Hepatocyte (in vitro differentiated cells): Measurements from ENCODE around the gene CLK3. TPM values are rescaled to one million over a fixed set of nuclear protein-coding genes. Genes with fewer than 3 reads are reported as not detected.

ENCODE experiments used
- DNase-seq: peaks from one replicate; pipeline ENCODE4 v3.0.0-alpha.2; 2016; ENCODE audit warnings: low spot score
- H2AFZ ChIP-seq: fragments of 200-600 bp; sonication (generic); 2 replicates; pipeline ENCODE4 v1.6.0; 2016; ENCODE audit warnings: antibody characterized with exemption, mild to moderate bottlenecking
- H3K27ac ChIP-seq: fragments of 200-600 bp; sonication (generic); 2 replicates; pipeline ENCODE4 v1.5.1; 2016; ENCODE audit warnings: mild to moderate bottlenecking
- H3K27me3 ChIP-seq: fragments of 200-600 bp; sonication (generic); 2 replicates; pipeline ENCODE4 v1.6.1; 2016
- H3K36me3 ChIP-seq: fragments of 200-600 bp; sonication (generic); replicated peaks from 2 replicates; pipeline ENCODE4 v1.5.1; 2016; ENCODE audit warnings: low read depth; ENCODE audit not compliant: insufficient read depth
- H3K4me1 ChIP-seq: fragments of 200-600 bp; sonication (generic); 2 replicates; pipeline ENCODE4 v1.5.1; 2016; ENCODE audit warnings: mild to moderate bottlenecking, moderate library complexity; ENCODE audit not compliant: insufficient read depth
- H3K4me2 ChIP-seq: fragments of 200-600 bp; sonication (generic); 2 replicates; pipeline ENCODE4 v1.6.0; 2016
- H3K4me3 ChIP-seq: fragments of 200-600 bp; sonication (generic); 2 replicates; pipeline ENCODE4 v1.5.1; 2016; ENCODE audit warnings: mild to moderate bottlenecking
- H3K79me2 ChIP-seq: fragments of 200-600 bp; sonication (generic); 2 replicates; pipeline ENCODE4 v1.6.0; 2017; ENCODE audit warnings: mild to moderate bottlenecking
- H3K9me2 ChIP-seq: fragments of 200-600 bp; sonication (generic); replicated peaks from 2 replicates; pipeline ENCODE4 v1.6.0; 2017; ENCODE audit warnings: mild to moderate bottlenecking; ENCODE audit not compliant: insufficient read depth
- H3K9me3 ChIP-seq: fragments of 200-600 bp; sonication (generic); 2 replicates; pipeline ENCODE4 v1.5.1; 2016; ENCODE audit warnings: low read depth, mild to moderate bottlenecking
- H4K20me1 ChIP-seq: fragments of 200-600 bp; sonication (generic); 2 replicates; pipeline ENCODE4 v1.6.0; 2016; ENCODE audit warnings: mild to moderate bottlenecking; ENCODE audit not compliant: insufficient read depth, poor library complexity, severe bottlenecking
- CTCF ChIP-seq: fragments of 200-600 bp; sonication (generic); IDR thresholded peaks from 2 replicates; pipeline ENCODE4 v1.5.1; 2016; ENCODE audit warnings: antibody characterized with exemption, mild to moderate bottlenecking; ENCODE audit not compliant: poor library complexity
- EZH2 ChIP-seq: fragments of 200-600 bp; sonication (generic); IDR thresholded peaks from 2 replicates; pipeline ENCODE4 v1.6.1; 2016; ENCODE audit warnings: antibody characterized with exemption, mild to moderate bottlenecking, borderline replicate concordance
- EZH2phosphoT487 ChIP-seq: fragments of 200-600 bp; sonication (generic); IDR thresholded peaks from one replicate; pipeline ENCODE4 v1.6.1; 2018; ENCODE audit warnings: antibody characterized with exemption, mild to moderate bottlenecking, low read depth, moderate library complexity; ENCODE audit not compliant: unreplicated experiment, severe bottlenecking
- WGBS: methylation state at CpG from one replicate; pipeline ENCODE4 v1.1.6; 2016; ENCODE audit warnings: low lambda C conversion rate; ENCODE audit errors: missing lambda C conversion rate; 5-methylcytosine and 5-hydroxymethylcytosine counted together
- polyA plus RNA-seq: library from polyadenylated mRNA; unstranded; fragments of >200 nt; fragmentation: Nextera tagmentation; extraction: Ambion mirVana; gene quantifications from 2 replicates; pipeline ENCODE4 v1.2.1, GENCODE V29; 2016
- total RNA-seq: library from RNA; depleted of rRNA; stranded (reverse); fragments of >200 nt; gene quantifications from 2 replicates; pipeline ENCODE4 v1.2.3, GENCODE V29; 2014

CLK3 gene
- total and polyA plus RNA-seq, 2 experiments from 2014 or later, result 69.0 to 71.3 TPM

GRCh38 chr15:74573987-74574386, 41.6 kb upstream of the CLK3 start:
- TF ChIP-seq CTCF, result no peak
- TF ChIP-seq EZH2, result no peak
- TF ChIP-seq EZH2phosphoT487, result no peak
- H3K79me2 ChIP-seq, result no peaks in the 10 kb centered on the region
- no peak overlapping the region for H3K27ac ChIP-seq
- no peak overlapping the region for H2AFZ ChIP-seq
- H3K9me3 ChIP-seq, result no peaks in the 10 kb centered on the region
- no peak for DNase-seq
- H3K27me3 ChIP-seq, result no peaks in the 10 kb centered on the region
- H4K20me1 ChIP-seq, result no peaks in the 10 kb centered on the region
- H3K4me2 ChIP-seq, result no peak overlapping the region
- no peaks in the 10 kb centered on the region for H3K9me2 ChIP-seq
- no peaks in the 10 kb centered on the region for H3K36me3 ChIP-seq
- WGBS, result 98% methylated on average over 4 of the region's 4 CpGs
- no peak overlapping the region for H3K4me3 ChIP-seq
- H3K4me1 ChIP-seq, result no peaks in the 10 kb centered on the region

GRCh38 chr15:74578496-74578994, 37.1 kb upstream of the CLK3 start:
- Histone ChIP-seq H3K79me2 (no peaks in the 10 kb centered on the region), H3K36me3 (no peaks in the 10 kb centered on the region), H4K20me1 (no peaks in the 10 kb centered on the region), H3K9me3 (no peaks in the 10 kb centered on the region), H3K4me1 (no peaks in the 10 kb centered on the region), H3K4me2 (no peak overlapping the region), H3K27me3 (no peaks in the 10 kb centered on the region), H3K27ac (no peak overlapping the region), H3K4me3 (no peak overlapping the region), H2AFZ (no peak overlapping the region), H3K9me2 (no peaks in the 10 kb centered on the region)
- 100% methylated on average over 3 of the region's 3 CpGs for WGBS
- no peak for DNase-seq
- TF ChIP-seq EZH2, result no peak
- TF ChIP-seq EZH2phosphoT487, result no peak
- TF ChIP-seq CTCF, result no peak

GRCh38 chr15:74579001-74579400, 36.6 kb upstream of the CLK3 start:
- Histone ChIP-seq H3K4me1 (no peaks in the 10 kb centered on the region), H2AFZ (no peak overlapping the region), H3K27ac (no peak overlapping the region), H4K20me1 (no peaks in the 10 kb centered on the region), H3K9me2 (no peaks in the 10 kb centered on the region), H3K36me3 (no peaks in the 10 kb centered on the region), H3K79me2 (no peaks in the 10 kb centered on the region), H3K4me2 (no peak overlapping the region), H3K27me3 (no peaks in the 10 kb centered on the region), H3K4me3 (no peak overlapping the region), H3K9me3 (no peaks in the 10 kb centered on the region)
- no peak for DNase-seq
- WGBS, result 94% methylated on average over 9 of the region's 9 CpGs
- TF ChIP-seq CTCF, result no peak
- no peak for TF ChIP-seq EZH2
- TF ChIP-seq EZH2phosphoT487, result no peak
